IMR-90 (cell line): ENCODE results near the gene BPTF. TPM values are rescaled to one million over a fixed set of nuclear protein-coding genes. Genes with fewer than 3 reads are reported as not detected.

Experiments
- ATAC-seq: fragments of 200-7000 bp; cut with Tn5 transposase; 2 replicates; pipeline ENCODE4 v1.9.1; 2020; ENCODE audit warnings: low read depth, mild to moderate bottlenecking, moderate library complexity
- BruUV-seq: library from RNA; stranded (reverse); fragments of 400-500 nt; replicated peaks from 2 replicates; lab custom pipeline; 2021; lab: Mats Ljungman, UMichigan
- CTCF ChIA-PET: fragments of 300-600 bp; formaldehyde crosslinking; extraction: SDS; loops from one replicate; lab custom pipeline; 2021; ENCODE audit warnings: antibody characterized with exemption; lab: Yijun Ruan, JAX
- POLR2A ChIA-PET: fragments of 300-600 bp; sonication (Branson Sonifier 250); formaldehyde crosslinking; loops from one replicate; lab custom pipeline; 2022; ENCODE audit warnings: antibody characterized with exemption; ENCODE audit not compliant: unreplicated experiment; lab: Charles Lee
- DNase-seq: peaks from one replicate; pipeline ENCODE4 v3.0.0; 2013
- H2AFZ ChIP-seq: replicated peaks from 2 replicates; pipeline ENCODE3; 2013; ENCODE audit warnings: low read length, mild to moderate bottlenecking; ENCODE audit not compliant: poor library complexity
- H2AK5ac ChIP-seq: 2 replicates; pipeline ENCODE4 v1.6.1; 2013; ENCODE audit warnings: low read depth, low read length, inconsistent platforms
- H2AK9ac ChIP-seq: replicated peaks from 2 replicates; pipeline ENCODE3; 2013; ENCODE audit warnings: mild to moderate bottlenecking, low read depth, low read length, moderate library complexity; ENCODE audit not compliant: poor library complexity
- H2BK120ac ChIP-seq: 2 replicates; pipeline ENCODE4 v1.6.1; 2013; ENCODE audit warnings: low read depth, low read length, inconsistent platforms
- H2BK15ac ChIP-seq: 3 replicates; pipeline ENCODE4 v1.6.1; 2013; ENCODE audit warnings: low read depth, low read length, inconsistent platforms
- H2BK20ac ChIP-seq: 2 replicates; pipeline ENCODE4 v1.6.1; 2013; ENCODE audit warnings: low read depth, mild to moderate bottlenecking, inconsistent platforms, low read length, moderate library complexity
- H2BK5ac ChIP-seq: 2 replicates; pipeline ENCODE4 v1.6.1; 2013; ENCODE audit warnings: mild to moderate bottlenecking, low read depth, low read length, inconsistent platforms; ENCODE audit not compliant: poor library complexity, severe bottlenecking
- H3K14ac ChIP-seq: replicated peaks from 2 replicates; pipeline ENCODE4 v1.6.1; 2013; ENCODE audit warnings: low read depth, low read length, inconsistent platforms
- H3K18ac ChIP-seq: 2 replicates; pipeline ENCODE4 v1.6.1; 2013; ENCODE audit warnings: low read depth, low read length, control low read depth
- H3K23ac ChIP-seq: 2 replicates; pipeline ENCODE4 v1.6.1; 2013; ENCODE audit warnings: low read depth, low read length, inconsistent platforms
- H3K27ac ChIP-seq: 2 replicates; pipeline ENCODE4 v1.5.1; 2013; ENCODE audit warnings: mild to moderate bottlenecking, control low read depth, low read length; ENCODE audit not compliant: insufficient read depth
- H3K27me3 ChIP-seq: 2 replicates; pipeline ENCODE4 v1.6.1; 2013; ENCODE audit warnings: low read length; ENCODE audit not compliant: control insufficient read depth, insufficient read depth
- H3K36me3 ChIP-seq: 2 replicates; pipeline ENCODE4 v1.6.1; 2013; ENCODE audit warnings: low read length, mixed read lengths; ENCODE audit not compliant: control insufficient read depth, insufficient read depth
- H3K4ac ChIP-seq: 2 replicates; pipeline ENCODE4 v1.6.1; 2013; ENCODE audit warnings: low read depth, low read length, inconsistent platforms
- H3K4me1 ChIP-seq: 2 replicates; pipeline ENCODE4 v1.6.1; 2013; ENCODE audit warnings: low read length, mixed read lengths; ENCODE audit not compliant: control insufficient read depth, insufficient read depth
- H3K4me2 ChIP-seq: 2 replicates; pipeline ENCODE4 v1.6.1; 2013; ENCODE audit warnings: low read depth, mild to moderate bottlenecking, control low read depth, low read length, moderate library complexity
- H3K4me3 ChIP-seq: 2 replicates; pipeline ENCODE4 v1.5.1; 2013; ENCODE audit warnings: low read depth, mild to moderate bottlenecking, control low read depth, low read length, moderate library complexity; ENCODE audit not compliant: insufficient read depth
- H3K56ac ChIP-seq: 2 replicates; pipeline ENCODE4 v1.6.1; 2013; ENCODE audit warnings: low read length, inconsistent platforms; ENCODE audit not compliant: insufficient read depth; ENCODE audit errors: extremely low read depth
- H3K79me1 ChIP-seq, 2 experiments: 2 replicates each; pipeline ENCODE4 v1.6.1; 2013; ENCODE audit warnings: low read length in 2 of 2, inconsistent platforms in 1 of 2, low read depth in 1 of 2
- H3K9ac ChIP-seq: 2 replicates; pipeline ENCODE4 v1.6.1; 2013; ENCODE audit warnings: low read depth, low read length, control low read depth
- H3K9me1 ChIP-seq: 2 replicates; pipeline ENCODE4 v1.6.1; 2013; ENCODE audit warnings: low read length, inconsistent platforms; ENCODE audit not compliant: insufficient read depth
- H3K9me3 ChIP-seq: 2 replicates; pipeline ENCODE4 v1.6.1; 2013; ENCODE audit warnings: low read length; ENCODE audit not compliant: control insufficient read depth, insufficient read depth
- H4K20me1 ChIP-seq: 2 replicates; pipeline ENCODE4 v1.6.1; 2013; ENCODE audit warnings: low read length, inconsistent platforms; ENCODE audit not compliant: insufficient read depth
- H4K5ac ChIP-seq: 2 replicates; pipeline ENCODE4 v1.6.1; 2013; ENCODE audit warnings: mild to moderate bottlenecking, low read depth, low read length, control low read depth
- H4K8ac ChIP-seq, 2 experiments: 2 replicates each; pipeline ENCODE4 v1.6.1; 2013; ENCODE audit warnings: low read depth in 2 of 2, low read length in 2 of 2, control low read depth in 1 of 2, inconsistent platforms in 1 of 2
- H4K91ac ChIP-seq: 2 replicates; pipeline ENCODE4 v1.6.1; 2013; ENCODE audit warnings: low read depth, low read length, inconsistent platforms; ENCODE audit not compliant: insufficient read depth
- CEBPB ChIP-seq: IDR thresholded peaks from 2 replicates; pipeline ENCODE4 v1.6.1; 2012; ENCODE audit warnings: low read depth, low read length, improper control_type of control experiment
- FOS ChIP-seq: fragments of 150-350 bp; IDR thresholded peaks from 2 replicates; pipeline ENCODE4 v1.6.1; 2016; ENCODE audit warnings: low read depth, low read length
- MAFK ChIP-seq: IDR thresholded peaks from 2 replicates; pipeline ENCODE4 v1.6.1; 2012; ENCODE audit warnings: low read depth, low read length, improper control_type of control experiment
- MXI1 ChIP-seq: IDR thresholded peaks from 2 replicates; pipeline ENCODE4 v1.6.1; 2012; ENCODE audit warnings: low read depth, mild to moderate bottlenecking, low read length, moderate library complexity, borderline replicate concordance
- RAD21 ChIP-seq: IDR thresholded peaks from 2 replicates; pipeline ENCODE4 v1.6.1; 2012; ENCODE audit warnings: low read length, improper control_type of control experiment
- RCOR1 ChIP-seq: IDR thresholded peaks from 2 replicates; pipeline ENCODE4 v1.6.1; 2012; ENCODE audit warnings: mild to moderate bottlenecking, low read length, improper control_type of control experiment; ENCODE audit not compliant: insufficient replicate concordance
- SMC3 ChIP-seq: fragments of 150-350 bp; IDR thresholded peaks from 2 replicates; pipeline ENCODE4 v1.6.1; 2016; ENCODE audit warnings: low read depth, mild to moderate bottlenecking, antibody characterized with exemption, low read length, moderate library complexity
- WGBS, 2 experiments: methylation state at CpG; one replicate each; pipeline versions ENCODE4 v1.1.5 to v1.1.7; 2013; ENCODE audit warnings: missing lambda C conversion rate in 2 of 2; ENCODE audit not compliant: insufficient read length in 1 of 2; ENCODE audit errors: extremely low coverage in 2 of 2; 5-methylcytosine and 5-hydroxymethylcytosine counted together
- dilution Hi-C: fragments of 300-500 bp; cut with HindIII; formaldehyde crosslinking; loops from one replicate; pipeline ENCODE4 v1.14.3; 2018; ENCODE audit warnings: low sequenced_read_pairs; ENCODE audit not compliant: unreplicated experiment
- in situ Hi-C: fragments of 300-500 bp; cut with MboI; formaldehyde crosslinking; loops from 3 replicates; pipeline ENCODE4 v1.14.3; 2019; ENCODE audit warnings: low sequenced_read_pairs, inconsistent platforms, mixed read lengths
- intact Hi-C: fragments of 100-400 bp; cut with micrococcal nuclease; formaldehyde crosslinking; loops from 2 replicates; pipeline ENCODE4 v1.10.0; 2022
- polyA plus RNA-seq, 3 experiments: library from polyadenylated mRNA; depleted of rRNA; stranded (reverse); fragments of >200 nt; gene quantifications; 2 replicates each; pipeline ENCODE4 v1.2.3, GENCODE V29; 2012; ENCODE audit warnings: low replicate concordance in 1 of 3
- total RNA-seq: library from RNA; depleted of rRNA; stranded (reverse); fragments of >200 nt; gene quantifications from 2 replicates; pipeline ENCODE4 v1.2.3, GENCODE V29; 2012
- TF ChIP-seq, protein P1 (sequence below): fragments of 150-350 bp; IDR thresholded peaks from 2 replicates; pipeline ENCODE4 v1.6.1; 2016; ENCODE audit warnings: low read depth, mild to moderate bottlenecking, low read length, moderate library complexity, borderline replicate concordance
- TF ChIP-seq, protein P2 (sequence below): conservative IDR thresholded peaks from 2 replicates; pipeline ENCODE4 v1.5.1; 2012; ENCODE audit warnings: mild to moderate bottlenecking, low read depth, low read length, improper control_type of control experiment

The BPTF gene
- total and polyA plus RNA-seq, 2 of the 4 experiments (the other 2 are of a cell fraction): 32.3 to 35.7 TPM

DNA sequence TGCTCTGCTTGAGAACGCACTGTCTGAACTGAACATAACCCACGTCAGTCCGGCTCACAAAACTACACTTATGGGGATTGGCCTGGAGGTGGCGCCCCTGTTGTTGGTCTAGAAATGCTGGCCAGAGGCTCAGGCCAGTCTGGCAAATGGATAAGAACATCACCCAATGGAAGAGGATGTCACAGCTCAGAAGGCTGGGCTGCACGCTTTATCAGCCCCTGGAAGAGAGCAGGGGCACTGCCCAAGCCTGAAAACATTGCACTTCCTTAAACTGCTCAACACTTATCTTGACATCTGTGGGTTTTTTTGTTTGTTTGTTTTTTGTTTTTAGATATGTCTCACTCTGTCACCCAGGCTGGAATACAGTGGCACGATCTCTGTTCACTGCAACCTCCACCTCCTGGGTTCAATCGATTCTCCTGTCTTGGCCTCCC, 24.8 kb upstream of the BPTF start:
- Histone ChIP-seq H2BK120ac (no peak overlapping the region), H3K9ac (no peak overlapping the region), H3K4ac (no peak overlapping the region), H3K27ac (no peak overlapping the region), H3K79me1 (no peaks in the 10 kb centered on the region), H3K23ac (no peak overlapping the region), H3K4me1 (no peaks in the 10 kb centered on the region), H2AFZ (peak overlapping the region; percentile 35), H2BK15ac (no peak overlapping the region), H2AK9ac (no peak overlapping the region), H4K5ac (no peak overlapping the region), H2BK20ac (no peak overlapping the region), H2AK5ac (no peak overlapping the region), H3K4me3 (no peak overlapping the region), H4K91ac (no peak overlapping the region), H3K14ac (no peak overlapping the region), H3K18ac (no peak overlapping the region), H3K27me3 (peaks cover 4% of the 10 kb centered on the region; the same call in 1 of the 2 replicates), H4K8ac (no peak overlapping the region), H3K4me2 (no peak overlapping the region), H3K36me3 (no peaks in the 10 kb centered on the region), H4K20me1 (no peaks in the 10 kb centered on the region), H3K56ac (no peak overlapping the region), H3K9me3 (no peaks in the 10 kb centered on the region), H2BK5ac (no peak overlapping the region), H3K9me1 (no peaks in the 10 kb centered on the region)
- DNase-seq (peak; percentile 75), ATAC-seq (peak; percentile 99)
- TF ChIP-seq MAFK: no peak
- peak; percentile 59 for TF ChIP-seq SMC3
- TF ChIP-seq, protein P1, sequence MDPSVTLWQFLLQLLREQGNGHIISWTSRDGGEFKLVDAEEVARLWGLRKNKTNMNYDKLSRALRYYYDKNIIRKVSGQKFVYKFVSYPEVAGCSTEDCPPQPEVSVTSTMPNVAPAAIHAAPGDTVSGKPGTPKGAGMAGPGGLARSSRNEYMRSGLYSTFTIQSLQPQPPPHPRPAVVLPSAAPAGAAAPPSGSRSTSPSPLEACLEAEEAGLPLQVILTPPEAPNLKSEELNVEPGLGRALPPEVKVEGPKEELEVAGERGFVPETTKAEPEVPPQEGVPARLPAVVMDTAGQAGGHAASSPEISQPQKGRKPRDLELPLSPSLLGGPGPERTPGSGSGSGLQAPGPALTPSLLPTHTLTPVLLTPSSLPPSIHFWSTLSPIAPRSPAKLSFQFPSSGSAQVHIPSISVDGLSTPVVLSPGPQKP: no peak
- TF ChIP-seq FOS: no peak
- peak; percentile 81 for TF ChIP-seq RAD21
- TF ChIP-seq RCOR1: no peak
- TF ChIP-seq, protein P2, sequence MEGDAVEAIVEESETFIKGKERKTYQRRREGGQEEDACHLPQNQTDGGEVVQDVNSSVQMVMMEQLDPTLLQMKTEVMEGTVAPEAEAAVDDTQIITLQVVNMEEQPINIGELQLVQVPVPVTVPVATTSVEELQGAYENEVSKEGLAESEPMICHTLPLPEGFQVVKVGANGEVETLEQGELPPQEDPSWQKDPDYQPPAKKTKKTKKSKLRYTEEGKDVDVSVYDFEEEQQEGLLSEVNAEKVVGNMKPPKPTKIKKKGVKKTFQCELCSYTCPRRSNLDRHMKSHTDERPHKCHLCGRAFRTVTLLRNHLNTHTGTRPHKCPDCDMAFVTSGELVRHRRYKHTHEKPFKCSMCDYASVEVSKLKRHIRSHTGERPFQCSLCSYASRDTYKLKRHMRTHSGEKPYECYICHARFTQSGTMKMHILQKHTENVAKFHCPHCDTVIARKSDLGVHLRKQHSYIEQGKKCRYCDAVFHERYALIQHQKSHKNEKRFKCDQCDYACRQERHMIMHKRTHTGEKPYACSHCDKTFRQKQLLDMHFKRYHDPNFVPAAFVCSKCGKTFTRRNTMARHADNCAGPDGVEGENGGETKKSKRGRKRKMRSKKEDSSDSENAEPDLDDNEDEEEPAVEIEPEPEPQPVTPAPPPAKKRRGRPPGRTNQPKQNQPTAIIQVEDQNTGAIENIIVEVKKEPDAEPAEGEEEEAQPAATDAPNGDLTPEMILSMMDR: peak; percentile 79
- TF ChIP-seq CEBPB: no peak
- no peak for TF ChIP-seq MXI1
- BruUV-seq: no TSS peak
- intact Hi-C loops (no loop called here), dilution Hi-C loops (no loop called here), in situ Hi-C loops (no loop called here)
- WGBS, 2 experiments: no CpG with 5 or more reads among the region's 7 CpGs
- ChIA-PET POLR2A (no interaction called here), CTCF (interaction anchor here (0.5 to 1.1 kb wide), 6 partner anchors 18 to 710 kb away, joined by 3 to 5 read pairs (median 4); no protein-coding TSS in a partner anchor)
